Activated CD4-positive, alpha-beta T cell treated with anti-CD3 and anti-CD28 coated beads, Interleukin-2, amount 10 ng/mL, durations not matched to agents 7 days and 5 days (primary cell): ENCODE data around the gene SPR. TPM values are rescaled to one million over a fixed set of nuclear protein-coding genes. Genes with fewer than 3 reads are reported as not detected.

ENCODE experiments used
- CTCF ChIA-PET: fragments of 350-600 bp; sonication (Branson Sonifier 250); formaldehyde crosslinking; loops from one replicate; lab custom pipeline; 2021; ENCODE audit warnings: antibody characterized with exemption; lab: Charles Lee
- POLR2A ChIA-PET: fragments of 350-600 bp; sonication (Branson Sonifier 250); formaldehyde crosslinking; loops from one replicate; lab custom pipeline; 2021; ENCODE audit warnings: antibody characterized with exemption; lab: Charles Lee
- DNase-seq: peaks from one replicate; pipeline ENCODE4 v3.0.0-alpha.2; 2020
- H3K27ac Mint-ChIP-seq: one replicate; pipeline ENCODE4 v1.8.0; 2021; ENCODE audit warnings: mild to moderate bottlenecking, moderate library complexity, mixed read lengths
- H3K27me3 Mint-ChIP-seq: one replicate; pipeline ENCODE4 v1.8.0; 2021; ENCODE audit warnings: mixed read lengths
- H3K36me3 Mint-ChIP-seq: one replicate; pipeline ENCODE4 v1.8.0; 2021; ENCODE audit warnings: low read depth, mixed read lengths
- H3K4me1 Mint-ChIP-seq: one replicate; pipeline ENCODE4 v1.8.0; 2021; ENCODE audit warnings: mixed read lengths
- H3K4me3 Mint-ChIP-seq: one replicate; pipeline ENCODE4 v1.8.0; 2021; ENCODE audit warnings: mild to moderate bottlenecking, moderate library complexity, mixed read lengths
- H3K9me3 Mint-ChIP-seq: one replicate; pipeline ENCODE4 v1.8.0; 2021; ENCODE audit warnings: mixed read lengths
- total RNA-seq, 2 experiments: library from RNA; stranded (reverse); gene quantifications; one replicate each; pipeline ENCODE4 v1.2.3, GENCODE V29; 2021

SPR gene
- total RNA-seq, 2 experiments from 2014 or later = 0.12 to 0.44 TPM

- Mint-ChIP-seq H3K9me3 (no peaks in the 10 kb centered on the region), H3K36me3 (no peaks in the 10 kb centered on the region), H3K27me3 (peaks cover 66% of the 10 kb centered on the region), H3K4me1 (peaks cover 10% of the 10 kb centered on the region), H3K4me3 (no peak overlapping the region), H3K27ac (no peak overlapping the region)
- no peak for DNase-seq
- ChIA-PET CTCF (no interaction called here), POLR2A (no interaction called here)
Observed at GRCh38 chr2:72921088-72921851, 34.1 kb downstream of the SPR start.

GRCh38 chr2:72921853-72922252 is 34.6 kb downstream of the SPR start:
- no peak overlapping the region for H3K4me3 Mint-ChIP-seq
- ChIA-PET CTCF (no interaction called here), POLR2A (no interaction called here)

GRCh38 chr2:72923833-72924352 is 36.7 kb downstream of the SPR start:
- ChIA-PET CTCF (no interaction called here), POLR2A (no interaction called here)
- Mint-ChIP-seq H3K9me3 (no peaks in the 10 kb centered on the region), H3K4me3 (no peak overlapping the region), H3K27me3 (peaks cover 55% of the 10 kb centered on the region), H3K36me3 (no peaks in the 10 kb centered on the region), H3K27ac (no peak overlapping the region), H3K4me1 (peaks cover 7% of the 10 kb centered on the region)
- no peak for DNase-seq

More at GRCh38 chr2:72921853-72922252, 34.6 kb downstream of the SPR start:
- peaks cover 10% of the 10 kb centered on the region for H3K4me1 Mint-ChIP-seq
- H3K27ac Mint-ChIP-seq = no peak overlapping the region
- DNase-seq = no peak
- no peaks in the 10 kb centered on the region for H3K36me3 Mint-ChIP-seq
- peaks cover 64% of the 10 kb centered on the region for H3K27me3 Mint-ChIP-seq
- no peaks in the 10 kb centered on the region for H3K9me3 Mint-ChIP-seq

DNA sequence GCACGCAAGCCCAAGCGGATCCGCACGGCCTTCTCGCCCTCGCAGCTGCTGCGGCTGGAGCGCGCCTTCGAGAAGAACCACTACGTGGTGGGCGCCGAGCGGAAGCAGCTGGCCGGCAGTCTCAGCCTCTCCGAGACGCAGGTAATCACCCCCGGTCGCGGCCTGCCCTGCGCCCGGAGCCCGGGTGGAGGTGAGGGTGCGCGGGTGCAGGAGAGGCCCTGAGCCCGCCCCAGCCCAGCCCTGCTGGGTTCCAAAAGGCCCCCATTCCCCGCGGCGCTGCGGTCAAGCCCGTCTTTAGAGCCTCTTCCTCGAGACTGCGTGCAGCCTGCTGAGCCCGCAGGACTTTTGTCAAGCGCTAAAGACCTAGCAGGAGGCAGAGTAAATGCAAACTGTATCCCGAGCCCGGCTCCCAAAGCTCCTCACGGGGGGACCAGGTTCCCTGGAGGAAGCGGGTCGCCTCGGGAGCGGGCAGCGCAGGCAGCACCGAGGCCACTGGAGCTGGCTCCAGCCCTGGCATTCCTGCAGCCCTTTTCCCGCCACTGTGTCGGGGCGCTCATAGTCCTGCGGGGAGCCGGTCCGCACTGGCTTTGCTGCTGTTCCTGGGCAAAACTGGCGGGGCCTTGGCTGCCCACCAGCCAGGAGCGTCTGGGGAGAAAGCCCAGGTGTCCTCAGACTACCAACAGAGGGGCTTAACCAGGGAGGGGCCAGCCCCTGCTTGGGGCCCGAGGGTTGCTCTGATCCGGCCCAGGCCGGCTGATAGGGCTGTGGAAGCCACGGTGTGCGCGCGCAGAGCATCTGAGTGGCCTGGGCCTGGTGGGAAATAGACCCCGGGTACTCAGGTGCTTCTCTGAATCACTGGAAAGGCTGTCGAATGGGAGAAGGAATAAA is 37.4 kb downstream of the SPR start:
- Mint-ChIP-seq H3K36me3 (no peaks in the 10 kb centered on the region), H3K27ac (no peak overlapping the region), H3K4me1 (peaks cover 7% of the 10 kb centered on the region), H3K4me3 (no peak overlapping the region), H3K27me3 (peaks cover 48% of the 10 kb centered on the region), H3K9me3 (no peaks in the 10 kb centered on the region)
- POLR2A ChIA-PET = no interaction called here
- no peak for DNase-seq
- CTCF ChIA-PET = interaction anchor here (0.9 to 2.1 kb wide), 2 partner anchors 9 to 49 kb away, joined by 3 to 5 read pairs; no protein-coding TSS in a partner anchor

DNA sequence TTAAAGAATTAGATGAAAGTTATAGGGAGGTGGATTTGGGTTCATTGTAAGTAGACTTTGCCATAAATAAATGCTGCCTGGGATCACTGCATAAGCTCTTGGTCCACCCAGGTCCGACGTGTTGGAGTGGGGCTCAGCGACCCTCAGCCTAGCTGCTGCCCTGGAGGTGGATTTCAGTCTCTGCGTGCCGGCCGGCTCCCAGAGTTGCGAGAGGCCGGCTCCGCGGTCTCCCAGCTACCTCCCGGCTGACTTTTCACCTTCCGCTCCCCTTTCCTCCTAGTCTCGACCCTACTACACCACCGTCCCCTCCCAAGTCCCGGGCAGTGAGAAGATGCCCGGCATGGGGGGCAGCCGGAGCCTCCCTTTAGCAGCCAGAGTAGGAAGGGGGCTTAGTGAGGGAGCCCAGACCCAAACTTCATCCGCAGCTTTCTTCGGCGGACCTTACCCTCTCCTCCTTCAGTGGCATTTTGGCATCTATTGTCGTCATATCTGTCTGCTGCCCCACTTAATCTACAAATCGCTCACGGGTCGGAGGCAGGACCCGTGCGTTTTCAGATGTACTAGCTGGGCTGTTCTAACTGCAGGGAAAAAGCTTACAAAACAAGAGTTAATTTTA is 38.2 kb downstream of the SPR start:
- Mint-ChIP-seq H3K27ac (no peak overlapping the region), H3K36me3 (no peaks in the 10 kb centered on the region), H3K9me3 (no peaks in the 10 kb centered on the region), H3K4me1 (peaks cover 6% of the 10 kb centered on the region), H3K4me3 (no peak overlapping the region), H3K27me3 (peaks cover 42% of the 10 kb centered on the region)
- DNase-seq = no peak
- ChIA-PET POLR2A (no interaction called here), CTCF (interaction anchor here (0.9 to 2.1 kb wide), 4 partner anchors 10 to 48 kb away, joined by 3 to 5 read pairs (median 3); no protein-coding TSS in a partner anchor)

GRCh38 chr2:72926368-72926767 is 39.2 kb downstream of the SPR start:
- no peak overlapping the region for H3K27ac Mint-ChIP-seq
- peaks cover 5% of the 10 kb centered on the region for H3K4me1 Mint-ChIP-seq
- H3K4me3 Mint-ChIP-seq = no peak overlapping the region
- no peaks in the 10 kb centered on the region for H3K36me3 Mint-ChIP-seq
- POLR2A ChIA-PET = no interaction called here
- peaks cover 38% of the 10 kb centered on the region for H3K27me3 Mint-ChIP-seq
- no peak for DNase-seq
- CTCF ChIA-PET = interaction anchor here (1.1 to 2.1 kb wide), 5 partner anchors 9 to 48 kb away, joined by 3 to 12 read pairs (median 5); partner anchors contain the start of gene EMX1
- H3K9me3 Mint-ChIP-seq = no peaks in the 10 kb centered on the region

DNA sequence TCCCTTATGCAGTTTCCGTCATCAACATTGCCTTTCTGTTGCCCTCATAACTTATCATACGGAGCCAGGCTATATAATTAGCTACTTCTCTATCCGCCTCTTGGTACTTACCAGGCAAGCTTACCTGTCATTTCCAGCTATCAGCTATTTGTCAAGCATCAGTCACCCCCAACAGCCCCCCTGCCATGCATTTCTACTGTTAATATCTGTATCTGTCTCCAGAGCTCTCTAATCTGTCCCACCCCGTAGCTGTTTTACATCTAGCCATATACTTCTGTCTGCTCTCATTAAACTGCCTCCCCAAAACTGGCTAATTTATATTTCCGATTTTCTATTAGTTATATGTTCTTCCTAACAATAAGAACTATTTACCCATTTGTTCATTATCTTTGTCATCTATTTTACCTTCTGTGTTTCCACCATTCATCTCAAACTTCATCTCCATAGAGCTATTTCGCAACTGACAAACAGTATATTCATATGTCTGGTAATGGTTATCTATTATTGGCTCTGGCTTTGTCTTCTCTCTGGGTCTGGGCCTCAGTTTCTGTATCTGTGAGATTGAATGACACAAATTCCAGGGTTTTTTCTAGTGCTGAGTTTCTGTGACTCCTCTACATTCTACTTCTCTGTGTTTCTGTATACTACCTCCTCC is 39.7 kb downstream of the SPR start:
- DNase-seq = no peak
- H3K27ac Mint-ChIP-seq = no peak overlapping the region
- H3K4me3 Mint-ChIP-seq = no peak overlapping the region
- peaks cover 6% of the 10 kb centered on the region for H3K4me1 Mint-ChIP-seq
- peaks cover 32% of the 10 kb centered on the region for H3K27me3 Mint-ChIP-seq
- POLR2A ChIA-PET = no interaction called here
- no peaks in the 10 kb centered on the region for H3K9me3 Mint-ChIP-seq
- CTCF ChIA-PET = interaction anchor here (1.1 to 1.9 kb wide), 8 partner anchors 9 to 250 kb away, joined by 3 to 12 read pairs (median 4); partner anchors contain the start of gene EMX1
- no peaks in the 10 kb centered on the region for H3K36me3 Mint-ChIP-seq

- H3K27me3 Mint-ChIP-seq = peaks cover 23% of the 10 kb centered on the region
- no peak overlapping the region for H3K4me3 Mint-ChIP-seq
- POLR2A ChIA-PET = no interaction called here
- H3K36me3 Mint-ChIP-seq = no peaks in the 10 kb centered on the region
- DNase-seq = no peak
- CTCF ChIA-PET = interaction anchor here (1.0 to 1.9 kb wide), 7 partner anchors 9 to 249 kb away, joined by 3 to 12 read pairs (median 4); partner anchors contain the start of gene EMX1
- H3K27ac Mint-ChIP-seq = no peak overlapping the region
- H3K9me3 Mint-ChIP-seq = no peaks in the 10 kb centered on the region
- peaks cover 11% of the 10 kb centered on the region for H3K4me1 Mint-ChIP-seq
Observed at GRCh38 chr2:72927619-72928550, 40.7 kb downstream of the SPR start.

DNA sequence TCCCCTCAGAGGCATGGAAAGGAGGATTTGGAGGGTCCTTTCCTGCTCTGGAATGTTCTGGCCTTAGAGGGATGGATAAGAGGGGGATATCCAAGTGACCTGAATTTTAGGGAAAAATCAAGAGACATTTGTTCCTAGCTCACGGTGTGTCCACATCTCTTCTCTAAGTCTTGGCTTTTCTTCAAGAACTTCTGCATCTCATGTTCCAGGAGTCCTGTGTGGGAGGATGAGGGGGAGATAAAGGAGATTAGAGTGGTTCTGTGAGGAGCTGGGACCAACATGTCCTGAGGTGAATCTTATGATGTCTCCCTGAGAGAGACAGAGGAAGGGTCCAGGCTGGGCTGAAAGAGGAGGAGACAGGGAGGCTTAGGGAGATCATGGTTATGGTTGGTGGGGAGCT is 41.8 kb downstream of the SPR start:
- ChIA-PET POLR2A (no interaction called here), CTCF (interaction anchor here (1.1 kb wide), 1 partner anchor 9 kb away, joined by 3 read pairs; no protein-coding TSS in a partner anchor)
- Mint-ChIP-seq H3K9me3 (no peaks in the 10 kb centered on the region), H3K4me3 (no peak overlapping the region), H3K27me3 (peaks cover 11% of the 10 kb centered on the region), H3K36me3 (no peaks in the 10 kb centered on the region), H3K27ac (no peak overlapping the region), H3K4me1 (peaks cover 6% of the 10 kb centered on the region)
- no peak for DNase-seq

DNA sequence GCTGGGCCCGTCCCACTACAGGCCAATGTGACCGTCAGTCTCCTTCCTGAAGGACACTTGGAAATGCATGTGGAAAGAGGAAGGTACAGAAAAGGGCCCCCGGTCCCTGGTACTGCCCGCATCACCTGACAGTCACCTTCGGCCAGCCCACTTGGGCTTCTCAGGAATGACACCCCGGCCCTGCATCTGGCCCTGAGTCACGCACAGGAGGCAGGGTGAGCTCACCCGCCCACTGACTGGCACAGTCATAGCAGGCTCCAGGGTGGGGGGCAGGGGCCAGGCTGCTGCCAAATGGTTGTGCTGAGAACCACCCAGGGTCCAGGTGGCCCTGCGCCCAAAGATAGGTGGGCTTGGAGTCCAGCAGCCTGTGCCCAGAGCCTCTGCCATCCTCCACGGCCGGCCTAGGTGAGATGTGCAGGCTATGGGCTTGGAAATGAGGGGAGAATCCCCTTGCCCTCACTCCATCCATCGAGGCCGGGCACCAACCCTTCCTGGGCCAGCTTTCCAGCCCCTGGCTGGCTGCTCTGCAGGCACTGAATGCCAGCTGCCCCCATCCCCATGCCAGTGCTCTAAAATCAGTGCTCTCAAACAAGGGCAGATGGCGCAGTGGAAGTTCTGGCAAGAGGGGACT is 44.2 kb downstream of the SPR start:
- H3K4me1 Mint-ChIP-seq = peaks cover 11% of the 10 kb centered on the region
- peaks cover 7% of the 10 kb centered on the region for H3K27me3 Mint-ChIP-seq
- ChIA-PET CTCF (interaction anchor here (1.4 kb wide), 1 partner anchor 16 kb away, joined by 4 read pairs; no protein-coding TSS in a partner anchor), POLR2A (no interaction called here)
- no peak overlapping the region for H3K4me3 Mint-ChIP-seq
- H3K9me3 Mint-ChIP-seq = no peaks in the 10 kb centered on the region
- no peak for DNase-seq
- no peaks in the 10 kb centered on the region for H3K36me3 Mint-ChIP-seq
- H3K27ac Mint-ChIP-seq = no peak overlapping the region
